PC-3 (cell line): ENCODE measurements around the gene WDR46.

Experiments used
- EZH2 ChIP-seq: fragments of 300-600 bp; sonication (generic); IDR thresholded peaks from one replicate; pipeline ENCODE4 v1.6.1; 2017; ENCODE audit warnings: antibody characterized with exemption, mild to moderate bottlenecking, low read length; ENCODE audit not compliant: unreplicated experiment
- EZH2phosphoT487 ChIP-seq: fragments of 300-600 bp; sonication (generic); IDR thresholded peaks from 2 replicates; pipeline ENCODE4 v1.6.1; 2018; ENCODE audit warnings: mild to moderate bottlenecking, antibody characterized with exemption, low read length, borderline replicate concordance
- TF ChIP-seq, protein P1 (sequence below): fragments of 300-600 bp; sonication (generic); conservative IDR thresholded peaks from 2 replicates; pipeline ENCODE4 v1.5.1; 2017; ENCODE audit warnings: antibody characterized with exemption, low read depth, mild to moderate bottlenecking, low read length

DNA sequence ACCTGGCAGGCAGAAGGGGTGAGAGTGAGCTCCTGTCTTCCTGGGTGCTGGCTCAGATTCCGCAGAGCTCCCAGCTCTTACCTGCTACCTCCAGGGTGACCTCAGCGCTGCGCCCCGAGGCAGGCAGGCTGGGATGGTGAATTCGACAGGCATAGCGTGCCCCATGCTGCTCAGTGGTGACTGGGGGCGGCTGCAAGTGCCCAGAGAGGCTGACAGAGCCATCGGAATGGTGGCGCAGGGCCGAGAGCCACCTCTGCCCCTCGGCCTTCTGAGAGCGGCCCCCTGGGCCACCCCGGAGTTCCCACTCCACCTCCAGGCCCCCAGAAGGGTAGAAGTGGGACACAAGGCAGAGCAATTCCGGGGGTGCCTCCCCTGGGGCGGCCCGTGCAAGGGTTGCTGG is 15.2 kb upstream of the WDR46 start:
- TF ChIP-seq, protein P1, sequence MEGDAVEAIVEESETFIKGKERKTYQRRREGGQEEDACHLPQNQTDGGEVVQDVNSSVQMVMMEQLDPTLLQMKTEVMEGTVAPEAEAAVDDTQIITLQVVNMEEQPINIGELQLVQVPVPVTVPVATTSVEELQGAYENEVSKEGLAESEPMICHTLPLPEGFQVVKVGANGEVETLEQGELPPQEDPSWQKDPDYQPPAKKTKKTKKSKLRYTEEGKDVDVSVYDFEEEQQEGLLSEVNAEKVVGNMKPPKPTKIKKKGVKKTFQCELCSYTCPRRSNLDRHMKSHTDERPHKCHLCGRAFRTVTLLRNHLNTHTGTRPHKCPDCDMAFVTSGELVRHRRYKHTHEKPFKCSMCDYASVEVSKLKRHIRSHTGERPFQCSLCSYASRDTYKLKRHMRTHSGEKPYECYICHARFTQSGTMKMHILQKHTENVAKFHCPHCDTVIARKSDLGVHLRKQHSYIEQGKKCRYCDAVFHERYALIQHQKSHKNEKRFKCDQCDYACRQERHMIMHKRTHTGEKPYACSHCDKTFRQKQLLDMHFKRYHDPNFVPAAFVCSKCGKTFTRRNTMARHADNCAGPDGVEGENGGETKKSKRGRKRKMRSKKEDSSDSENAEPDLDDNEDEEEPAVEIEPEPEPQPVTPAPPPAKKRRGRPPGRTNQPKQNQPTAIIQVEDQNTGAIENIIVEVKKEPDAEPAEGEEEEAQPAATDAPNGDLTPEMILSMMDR = no peak
- no peak for TF ChIP-seq EZH2
- TF ChIP-seq EZH2phosphoT487 = no peak
